ENCODE data around the gene SYP. TPM values are rescaled to one million over a fixed set of nuclear protein-coding genes. Genes with fewer than 3 reads are reported as not detected.
"Not testable (repeated sequence)": the region's sequence is repeated elsewhere in the genome, so short reads cannot be mapped to it uniquely, and the experiment has no call there.

SYP gene
- total RNA-seq, 1 donor from 2014 or later = 0.34 TPM

- no peak for DNase-seq
Measured at GRCh38 chrX:49188468-49189076, 11.4 kb downstream of the SYP start.

DNA sequence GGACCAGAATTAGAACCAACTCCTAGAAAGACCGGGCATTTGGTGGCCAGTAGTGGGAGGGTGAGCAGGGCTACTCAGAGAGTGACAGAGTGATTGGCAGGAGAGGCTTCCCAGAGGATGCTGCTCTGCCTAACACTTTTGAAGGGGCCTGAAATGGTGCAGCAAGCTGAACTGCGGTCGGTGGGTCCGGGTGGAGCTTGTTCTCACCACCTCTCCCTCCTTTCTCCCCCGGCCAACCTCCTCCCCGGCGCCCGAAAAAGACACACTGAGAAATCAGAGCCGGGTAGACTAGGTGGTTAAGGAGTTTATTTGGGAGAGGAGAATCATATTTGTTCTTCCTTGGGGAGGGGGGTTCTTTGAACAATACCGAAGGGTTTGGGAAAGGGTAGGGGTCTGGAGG is 12.5 kb downstream of the SYP start:
- DNase-seq = no peak

DNA sequence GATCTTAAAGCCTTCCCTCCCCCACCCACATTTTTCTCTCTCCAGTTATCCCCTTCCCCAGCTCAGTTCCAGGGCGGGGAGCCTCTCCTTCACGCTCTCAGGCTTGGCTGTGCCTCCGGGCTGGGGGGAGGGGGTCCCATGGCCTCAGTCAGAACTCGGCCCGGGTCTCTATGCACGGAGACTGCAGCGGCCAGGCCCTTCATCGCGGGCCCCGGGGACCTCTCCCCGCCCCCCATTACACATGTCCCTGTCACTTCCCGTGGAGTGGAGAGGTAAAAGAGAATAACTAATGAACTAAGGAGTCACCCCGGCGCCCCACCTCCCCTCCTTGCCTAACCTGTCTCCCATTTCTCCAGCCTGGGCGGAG is 13.0 kb downstream of the SYP start:
- DNase-seq = no peak

DNA sequence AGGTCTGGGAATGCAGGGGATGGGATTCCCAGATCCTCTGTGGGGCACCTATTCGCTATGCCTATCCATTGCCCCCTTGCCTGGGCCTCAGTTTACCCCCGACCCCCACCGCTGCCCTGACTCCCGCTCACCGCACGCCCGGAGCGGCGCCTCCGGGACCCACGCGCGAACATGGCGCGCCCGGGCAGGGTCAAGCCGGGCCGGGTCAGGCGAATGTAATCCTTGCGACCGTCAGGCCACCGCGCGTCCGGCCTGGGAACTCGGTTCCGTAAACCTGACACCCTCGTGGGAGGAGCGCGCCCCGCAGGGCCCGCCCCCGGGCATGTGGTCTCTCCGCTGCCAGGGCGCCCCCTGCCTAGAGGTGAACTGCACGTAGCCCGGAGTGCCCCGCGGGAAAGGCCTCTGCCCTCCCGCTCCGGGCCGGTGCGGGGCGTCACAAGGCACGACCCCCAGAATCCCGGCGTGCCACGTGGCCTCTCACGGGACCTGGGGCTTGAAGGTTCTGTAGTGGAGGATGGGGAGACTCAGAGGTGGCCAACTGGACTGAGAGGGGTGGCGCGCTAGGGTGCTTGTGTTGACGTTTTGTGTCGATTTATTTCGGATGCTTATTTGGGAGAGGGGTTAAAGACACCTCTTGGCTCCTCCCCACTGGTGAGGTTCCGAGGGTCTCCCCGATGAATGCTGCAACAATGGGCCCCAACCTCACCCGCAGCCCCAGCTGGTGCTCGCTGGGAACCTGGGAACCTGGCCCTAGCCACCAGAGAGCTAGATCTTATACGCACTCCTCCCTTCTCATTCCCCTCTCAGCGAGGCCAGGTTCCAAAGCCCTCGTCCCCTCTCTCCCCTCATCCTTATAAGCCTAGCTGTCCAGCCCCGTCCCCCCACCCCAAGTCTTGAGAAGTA is 13.6 kb downstream of the SYP start, which contains the start of gene PRICKLE3:
TSS of gene PRICKLE3 (minus strand) at position 249 of the 903 bp plus-strand sequence. CDS start at position 173, 76 bp downstream.
- peak; percentile 71 for DNase-seq

- DNase-seq = peak; percentile 86
Measured at GRCh38 chrX:49184294-49185281, 15.4 kb downstream of the SYP start.

GRCh38 chrX:49183701-49184281 is 16.2 kb downstream of the SYP start:
- no peak for DNase-seq

GRCh38 chrX:49179358-49179757 is 20.6 kb downstream of the SYP start:
- DNase-seq = no peak

DNA sequence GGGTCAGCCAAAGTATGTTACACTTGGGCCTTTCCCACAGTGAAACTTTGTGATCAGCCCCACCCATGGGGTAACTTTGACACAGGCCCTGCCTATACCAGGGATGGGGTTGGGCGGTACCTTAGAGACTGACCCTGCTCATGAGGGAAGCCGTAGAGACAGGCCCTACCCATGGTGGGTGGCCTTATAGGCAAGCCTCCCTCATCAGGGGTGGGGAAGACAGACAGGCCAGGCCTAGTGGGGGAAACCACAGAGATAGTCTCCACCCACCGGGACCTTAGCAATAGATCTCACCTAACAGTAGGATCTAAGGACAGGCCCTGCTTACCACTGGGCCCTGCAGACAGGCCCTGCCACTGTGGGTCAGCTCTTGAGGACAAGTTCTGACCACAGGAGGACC is 21.5 kb downstream of the SYP start:
- no peak for DNase-seq

DNA sequence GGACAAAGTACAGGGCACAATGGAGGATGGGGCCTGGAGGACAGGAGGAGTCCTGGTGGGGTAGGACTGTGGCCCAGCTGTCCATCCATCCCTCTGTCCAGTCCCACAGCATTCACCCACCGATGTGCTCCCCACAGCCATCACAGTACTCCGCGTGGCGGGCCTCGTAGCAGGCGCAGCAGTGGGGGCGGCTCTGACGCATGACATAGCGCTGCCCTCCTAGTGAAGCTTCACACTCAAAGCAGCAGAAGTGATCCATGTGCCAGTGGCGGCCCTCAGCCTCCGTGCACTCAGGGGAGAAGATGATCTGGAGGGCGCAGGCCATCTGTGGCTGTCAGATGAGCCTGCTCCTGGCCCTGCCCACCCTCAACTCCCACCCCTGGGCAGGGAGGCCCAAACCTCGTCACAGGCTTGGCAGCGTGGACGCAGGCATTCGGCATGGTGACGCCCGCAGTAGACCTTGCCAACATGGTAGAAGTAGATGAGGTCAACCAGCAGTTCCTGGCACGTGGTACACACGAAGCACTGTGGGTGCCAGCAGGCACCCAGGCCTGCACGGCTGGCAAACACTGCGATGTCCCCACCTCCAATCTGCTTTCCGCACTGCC is 22.0 kb downstream of the SYP start:
- DNase-seq = no peak

GRCh38 chrX:49177338-49177833 is 22.6 kb downstream of the SYP start:
- DNase-seq = no peak

DNA sequence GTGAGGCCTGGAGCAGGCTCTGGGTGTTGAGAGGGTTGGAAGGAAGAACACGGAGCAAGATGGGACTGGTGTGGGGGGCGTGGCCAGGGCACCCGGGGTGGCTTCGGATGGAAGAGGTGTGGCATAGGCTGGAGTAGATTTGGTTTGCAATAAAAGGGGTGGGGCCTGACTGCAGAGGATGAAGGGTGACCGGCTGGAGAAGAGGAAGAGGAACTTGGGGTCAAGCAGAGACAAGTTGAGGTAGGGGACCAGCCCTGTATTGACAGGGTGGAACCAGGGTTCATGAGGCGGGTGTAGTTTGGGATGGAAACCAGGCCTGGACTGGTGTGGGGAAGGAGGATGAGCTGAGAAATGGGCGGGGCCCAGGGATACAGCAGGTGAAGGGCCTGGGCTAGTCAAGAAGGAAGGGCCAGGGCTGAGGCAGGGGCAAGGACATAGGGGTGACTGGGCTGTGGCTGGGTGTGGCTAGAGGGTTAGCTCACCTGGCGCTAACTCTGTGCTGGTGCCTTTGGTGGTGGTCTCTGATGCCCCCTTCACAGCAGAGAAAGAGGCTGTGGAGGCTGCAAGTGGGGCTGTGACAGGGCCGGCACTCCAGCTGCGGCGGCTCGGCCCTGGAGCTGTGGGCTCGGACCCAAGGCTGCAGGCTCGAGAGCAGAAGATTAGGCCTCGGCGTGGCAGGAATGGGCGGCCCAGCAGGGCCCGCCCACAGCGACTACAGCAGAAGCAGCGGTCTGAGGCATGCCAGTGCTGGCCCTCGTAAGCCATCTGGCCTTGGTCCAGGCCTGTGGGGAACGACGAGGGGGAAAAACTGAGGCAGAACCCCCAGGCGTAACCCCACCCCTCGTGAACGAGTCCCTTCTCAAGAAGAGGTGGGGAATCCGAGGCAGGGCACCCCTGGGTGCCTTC is 23.3 kb downstream of the SYP start:
- no peak for DNase-seq

- DNase-seq = no peak
Measured at GRCh38 chrX:49175435-49176274, 24.3 kb downstream of the SYP start.

GRCh38 chrX:49174723-49175122 is 25.3 kb downstream of the SYP start:
- DNase-seq = no peak

- DNase-seq = not testable (repeated sequence)
Measured at GRCh38 chrX:49173544-49173943, 26.4 kb downstream of the SYP start.

DNA sequence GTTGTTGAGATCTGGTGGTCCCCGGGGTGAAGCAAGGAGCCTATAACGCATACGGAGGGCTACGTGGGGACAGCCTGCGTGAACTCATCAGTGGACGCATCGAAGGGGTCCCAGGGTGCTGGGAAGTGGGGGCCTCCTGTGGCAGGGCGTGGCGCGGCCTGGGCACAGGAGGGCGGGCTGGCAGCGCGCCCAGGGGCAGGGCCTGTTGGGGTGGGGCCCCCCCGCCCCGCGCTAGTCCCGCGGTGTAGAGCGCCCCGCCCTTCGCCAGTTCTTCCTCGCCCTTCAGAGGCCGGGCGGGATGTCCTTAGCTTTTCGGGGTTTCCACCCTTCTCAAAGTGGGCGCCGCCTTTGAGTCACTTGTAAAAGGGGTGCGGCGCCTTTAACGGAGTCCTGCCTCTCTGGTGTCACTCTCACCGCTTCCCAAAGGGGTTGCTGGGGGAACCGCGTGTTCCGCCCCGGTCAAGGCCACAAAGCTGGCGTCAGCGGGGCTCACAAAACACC is 27.7 kb downstream of the SYP start:
- peak; percentile 47 for DNase-seq

GRCh38 chrX:49171752-49172279 is 28.2 kb downstream of the SYP start, which contains the start of gene PLP2:
PLP2 (plus strand) TSS chrX:49171898; CDS start chrX:49172001, 103 bp downstream.
- DNase-seq = peak; percentile 56

- no peak for DNase-seq
Measured at GRCh38 chrX:49167740-49168108, 32.3 kb downstream of the SYP start.

DNA sequence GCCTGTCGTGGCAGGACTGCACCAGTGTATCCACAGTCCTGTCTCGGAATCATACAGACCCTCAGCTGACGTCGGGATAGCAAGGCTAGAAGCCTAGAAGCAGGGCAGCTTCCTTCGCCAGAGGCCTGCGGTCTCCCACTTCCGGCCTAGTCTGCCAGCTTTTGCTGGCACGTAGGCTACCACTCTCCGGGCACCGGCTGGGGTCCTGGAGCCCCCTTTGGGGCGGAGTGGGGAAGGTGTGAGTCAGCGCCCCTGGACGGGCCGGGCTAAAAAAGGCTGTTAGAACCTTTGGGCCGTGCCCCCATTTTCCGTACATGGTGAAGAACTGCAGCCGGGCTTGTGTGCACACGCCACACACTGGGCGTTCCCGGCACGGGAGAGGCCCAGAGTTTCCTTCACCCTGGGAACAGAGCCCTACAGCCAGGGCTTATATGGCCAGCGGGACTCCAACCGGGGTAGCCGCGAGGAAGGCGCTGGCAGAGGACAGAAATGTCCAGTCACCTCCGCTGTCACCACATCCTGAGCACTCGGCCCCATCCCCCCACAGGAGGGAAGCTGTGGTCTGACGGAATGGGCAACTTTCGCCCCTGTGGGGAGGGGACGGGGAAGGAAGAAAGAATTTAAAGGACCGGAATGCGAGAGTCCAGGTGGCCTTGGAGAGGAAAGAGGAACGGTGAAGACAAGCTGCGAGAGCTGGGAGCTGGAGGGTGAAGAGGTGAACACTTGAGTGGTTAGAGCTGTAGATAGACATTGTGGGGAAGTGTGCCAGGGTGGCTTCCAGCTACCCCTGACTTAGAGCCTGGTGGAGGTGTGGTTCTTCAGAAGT is 32.9 kb downstream of the SYP start:
- peak; percentile 63 for DNase-seq

Measured in dermis blood vessel endothelial cell (primary cell).